Sigmoid colon (tissue), 4 donors: ENCODE measurements around the gene LCAT.

Experiments used
- EP300 ChIP-seq, 4 donors: sonication (generic); formaldehyde crosslinking; IDR thresholded peaks; one replicate each; pipeline ENCODE4 v1.6.1; 2017; ENCODE audit warnings: antibody characterized with exemption in 4 of 4
- POLR2AphosphoS5 ChIP-seq, 4 donors: sonication (generic); formaldehyde crosslinking; IDR thresholded peaks; one replicate each; pipeline ENCODE4 v1.6.1; 2017; ENCODE audit warnings: antibody characterized with exemption in 4 of 4
- TF ChIP-seq, protein P1 (sequence below), 4 experiments: fragments of 450-650 bp in 3 of 4; fragments of 200-600 bp in 1 of 4; IDR thresholded peaks; one replicate each; pipeline ENCODE4 v1.5.1; 2016 to 2019; ENCODE audit warnings: antibody characterized with exemption in 4 of 4, mild to moderate bottlenecking in 3 of 4, moderate library complexity in 2 of 4

DNA sequence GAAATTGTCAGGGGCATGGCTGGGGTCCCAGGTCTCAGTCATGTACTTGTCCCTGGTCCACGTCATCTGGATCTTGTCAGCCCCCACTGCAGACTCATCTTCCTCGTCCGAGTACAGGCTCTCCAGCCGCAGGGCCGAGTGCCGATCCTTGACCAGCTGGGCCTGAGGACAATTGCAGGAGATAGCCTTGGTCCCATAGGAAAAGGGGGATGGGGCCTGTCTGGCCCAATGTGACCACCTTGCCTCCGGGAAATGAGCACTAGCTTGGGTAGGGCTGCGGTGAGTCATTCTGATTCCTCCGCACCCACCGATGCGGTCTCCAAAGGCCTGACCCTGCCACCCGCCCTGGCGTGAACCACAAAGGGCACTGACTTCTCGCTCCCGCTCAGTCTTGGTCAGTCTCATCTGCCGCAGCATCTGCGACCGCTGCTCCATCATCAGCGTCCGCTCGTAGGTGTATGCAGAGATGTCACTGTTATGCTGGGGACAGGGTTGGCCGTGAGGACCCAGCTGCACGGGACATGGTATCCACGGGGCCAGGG lies 1.5 kb upstream of the LCAT start:
- TF ChIP-seq POLR2AphosphoS5 (IDR thresholded peaks at IDR 0.05) (peak in 2 of 4 donors; percentile 10 to 28), EP300 (IDR thresholded peaks at IDR 0.05) (no peak)
- TF ChIP-seq, protein P1, sequence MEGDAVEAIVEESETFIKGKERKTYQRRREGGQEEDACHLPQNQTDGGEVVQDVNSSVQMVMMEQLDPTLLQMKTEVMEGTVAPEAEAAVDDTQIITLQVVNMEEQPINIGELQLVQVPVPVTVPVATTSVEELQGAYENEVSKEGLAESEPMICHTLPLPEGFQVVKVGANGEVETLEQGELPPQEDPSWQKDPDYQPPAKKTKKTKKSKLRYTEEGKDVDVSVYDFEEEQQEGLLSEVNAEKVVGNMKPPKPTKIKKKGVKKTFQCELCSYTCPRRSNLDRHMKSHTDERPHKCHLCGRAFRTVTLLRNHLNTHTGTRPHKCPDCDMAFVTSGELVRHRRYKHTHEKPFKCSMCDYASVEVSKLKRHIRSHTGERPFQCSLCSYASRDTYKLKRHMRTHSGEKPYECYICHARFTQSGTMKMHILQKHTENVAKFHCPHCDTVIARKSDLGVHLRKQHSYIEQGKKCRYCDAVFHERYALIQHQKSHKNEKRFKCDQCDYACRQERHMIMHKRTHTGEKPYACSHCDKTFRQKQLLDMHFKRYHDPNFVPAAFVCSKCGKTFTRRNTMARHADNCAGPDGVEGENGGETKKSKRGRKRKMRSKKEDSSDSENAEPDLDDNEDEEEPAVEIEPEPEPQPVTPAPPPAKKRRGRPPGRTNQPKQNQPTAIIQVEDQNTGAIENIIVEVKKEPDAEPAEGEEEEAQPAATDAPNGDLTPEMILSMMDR (IDR thresholded peaks at IDR 0.05) = no peak
